NT2/D1 (cell line): ENCODE data around the gene TCF19.

Source experiments
- SUZ12 ChIP-seq: IDR thresholded peaks from 2 replicates; pipeline ENCODE4 v1.6.1; 2011; ENCODE audit not compliant: insufficient read length, insufficient read depth; ENCODE audit errors: extremely low read depth
- YY1 ChIP-seq: IDR thresholded peaks from 2 replicates; pipeline ENCODE4 v1.6.1; 2011; ENCODE audit not compliant: insufficient read length, insufficient read depth
- ZNF274 ChIP-seq: IDR thresholded peaks from 2 replicates; pipeline ENCODE4 v1.6.1; 2011; ENCODE audit warnings: mild to moderate bottlenecking, low read depth, low read length

DNA sequence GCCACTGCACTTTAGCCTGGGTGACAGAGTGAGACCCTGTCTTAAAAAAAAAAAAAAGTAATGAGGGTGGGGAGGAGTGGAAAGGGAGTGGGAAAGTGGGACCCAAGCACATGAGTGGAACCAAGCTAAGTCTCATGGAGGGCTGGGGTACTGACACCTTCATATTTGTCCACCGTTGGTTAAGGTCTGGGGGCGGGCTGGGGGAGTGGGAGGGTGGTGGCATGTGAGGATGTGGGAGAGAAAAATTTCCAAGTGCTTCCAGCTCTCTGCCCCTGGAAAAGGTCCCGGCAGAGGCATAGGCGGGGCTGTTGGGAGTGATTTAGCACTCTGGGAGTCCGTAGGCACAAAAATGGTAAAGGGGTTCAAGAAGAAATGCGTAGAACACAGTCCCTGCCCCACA is 25.6 kb upstream of the TCF19 start:
- TF ChIP-seq ZNF274, result no peak
- no peak for TF ChIP-seq YY1
- TF ChIP-seq SUZ12, result no peak
